HCT116 (cell line): ENCODE results near the gene OTOP2. TPM values are rescaled to one million over a fixed set of nuclear protein-coding genes. Genes with fewer than 3 reads are reported as not detected.

Source experiments
- ATAC-seq: fragments of 200-7000 bp; cut with Tn5 transposase; 2 replicates; pipeline ENCODE4 v1.9.1; 2020; ENCODE audit warnings: mild to moderate bottlenecking, moderate library complexity
- BruUV-seq: library from RNA; stranded (reverse); fragments of 400-500 nt; replicated peaks from 2 replicates; lab custom pipeline; 2021; lab: Mats Ljungman, UMichigan
- CTCF ChIA-PET: fragments of 300-600 bp; sonication (Branson Sonifier 250); formaldehyde crosslinking; loops from one replicate; lab custom pipeline; 2021; ENCODE audit warnings: antibody characterized with exemption; lab: Charles Lee
- POLR2A ChIA-PET: fragments of 300-600, 350-600 bp; sonication (Branson Sonifier 250); formaldehyde crosslinking; loops from one replicate; lab custom pipeline; 2021; ENCODE audit warnings: antibody characterized with exemption; lab: Charles Lee
- RAD21 ChIA-PET, 2 experiments: fragments of 300-600 bp; sonication (Branson Sonifier 250); formaldehyde crosslinking; loops; one replicate each; lab custom pipeline; 2023; ENCODE audit warnings: low total read pairs in 2 of 2; ENCODE audit not compliant: uncharacterized antibody in 2 of 2, unreplicated experiment in 2 of 2, low non-redundant PET in 1 of 2; lab: Charles Lee
- DNase-seq: peaks from one replicate; pipeline ENCODE4 v3.0.0-alpha.2; 2010; ENCODE audit warnings: low read depth, low spot score
- H2AFZ ChIP-seq: fragments of 200-600 bp; shearing (Covaris generic), sonication (generic); 2 replicates; pipeline ENCODE4 v1.6.1; 2017; ENCODE audit warnings: low read depth, mixed run types, mixed read lengths, antibody characterized with exemption, low read length; ENCODE audit not compliant: poor library complexity, severe bottlenecking
- H3K27ac ChIP-seq: 2 replicates; pipeline ENCODE4 v1.5.1; 2012; ENCODE audit warnings: low read depth, low read length
- H3K27me3 ChIP-seq: fragments of 200-600 bp; sonication (generic); 2 replicates; pipeline ENCODE4 v1.6.1; 2016; ENCODE audit warnings: mixed run types, low read length, mixed read lengths; ENCODE audit not compliant: insufficient read depth
- H3K36me3 ChIP-seq, 2 experiments: fragments of 200-500 bp in 1 of 2; fragments of 200-600 bp in 1 of 2; sonication (Bioruptor generic) in 1 of 2; sonication (generic) in 1 of 2; 2 replicates each; pipeline versions ENCODE4 v1.5.1 to v1.6.1; 2014 to 2016; ENCODE audit warnings: low read length in 2 of 2, inconsistent platforms in 1 of 2, mixed read lengths in 1 of 2, mixed run types in 1 of 2; ENCODE audit not compliant: insufficient read depth in 2 of 2, control insufficient read depth in 1 of 2
- H3K4me1 ChIP-seq, 2 experiments: fragments of 200-600 bp in 1 of 2; sonication (generic) in 1 of 2; 2 replicates each; pipeline versions ENCODE4 v1.5.1 to v1.6.1; 2012 to 2017; ENCODE audit warnings: low read length in 2 of 2, inconsistent platforms in 1 of 2, mild to moderate bottlenecking in 1 of 2, mixed read lengths in 1 of 2, mixed run types in 1 of 2, moderate library complexity in 1 of 2; ENCODE audit not compliant: insufficient read depth in 2 of 2, control insufficient read depth in 1 of 2
- H3K4me2 ChIP-seq: fragments of 200-600 bp; sonication (generic); 2 replicates; pipeline ENCODE4 v1.6.1; 2017; ENCODE audit warnings: mixed run types, low read length, mixed read lengths
- H3K4me3 ChIP-seq, 2 experiments: fragments of 200-600 bp in 1 of 2; sonication (generic) in 1 of 2; replicated peaks in 1 of 2; 2 replicates each; pipeline ENCODE4 v1.5.1; 2011 to 2016; ENCODE audit warnings: low read length in 2 of 2, control low read depth in 1 of 2, low read depth in 1 of 2, mild to moderate bottlenecking in 1 of 2, mixed read lengths in 1 of 2, mixed run types in 1 of 2
- H3K79me2 ChIP-seq: fragments of 200-600 bp; sonication (generic); 2 replicates; pipeline ENCODE4 v1.6.1; 2017; ENCODE audit warnings: mild to moderate bottlenecking, mixed run types, low read length, moderate library complexity, mixed read lengths; ENCODE audit not compliant: insufficient read depth
- H3K9ac ChIP-seq: fragments of 200-600 bp; sonication (generic); 2 replicates; pipeline ENCODE4 v1.6.1; 2016; ENCODE audit warnings: low read length, mixed read lengths
- H3K9me2 ChIP-seq: fragments of 200-600 bp; sonication (generic), shearing (Covaris generic); 2 replicates; pipeline ENCODE4 v1.6.1; 2017; ENCODE audit warnings: mixed run types, mild to moderate bottlenecking, moderate library complexity; ENCODE audit not compliant: insufficient read depth
- H3K9me3 ChIP-seq, 2 experiments: fragments of 200-500 bp in 1 of 2; fragments of 200-600 bp in 1 of 2; sonication (Bioruptor generic) in 1 of 2; sonication (generic) in 1 of 2; 2 replicates each; pipeline ENCODE4 v1.6.1; 2014 to 2017; ENCODE audit warnings: low read length in 2 of 2, mixed read lengths in 2 of 2, inconsistent platforms in 1 of 2, low read depth in 1 of 2, mild to moderate bottlenecking in 1 of 2, mixed run types in 1 of 2, moderate library complexity in 1 of 2; ENCODE audit not compliant: control insufficient read depth in 1 of 2, insufficient read depth in 1 of 2
- H4K20me1 ChIP-seq: fragments of 200-600 bp; sonication (generic), shearing (Covaris generic); 2 replicates; pipeline ENCODE4 v1.6.1; 2017; ENCODE audit warnings: mixed run types, mild to moderate bottlenecking, moderate library complexity; ENCODE audit not compliant: insufficient read depth
- CBX3 ChIP-seq: IDR thresholded peaks from 2 replicates; pipeline ENCODE4 v1.6.1; 2012; ENCODE audit warnings: low read depth
- CEBPB ChIP-seq: IDR thresholded peaks from 2 replicates; pipeline ENCODE4 v1.6.1; 2012; ENCODE audit warnings: low read depth
- ELF1 ChIP-seq: IDR thresholded peaks from 2 replicates; pipeline ENCODE4 v1.6.1; 2012; ENCODE audit warnings: low read depth, borderline replicate concordance
- FOSL1 ChIP-seq: IDR thresholded peaks from 2 replicates; pipeline ENCODE4 v1.6.1; 2012; ENCODE audit warnings: low read depth
- POLR2A ChIP-seq: IDR thresholded peaks from 2 replicates; pipeline ENCODE4 v1.7.0; 2011; ENCODE audit warnings: borderline replicate concordance; ENCODE audit not compliant: insufficient read depth, insufficient read length; ENCODE audit errors: extremely low read depth
- POLR2AphosphoS5 ChIP-seq: IDR thresholded peaks from 2 replicates; pipeline ENCODE4 v1.6.1; 2011; ENCODE audit warnings: mild to moderate bottlenecking, low read depth, low read length, moderate library complexity
- SIN3A ChIP-seq: IDR thresholded peaks from 2 replicates; pipeline ENCODE4 v1.6.1; 2012; ENCODE audit warnings: low read depth
- SP1 ChIP-seq: IDR thresholded peaks from 2 replicates; pipeline ENCODE4 v1.6.1; 2012; ENCODE audit warnings: low read depth
- SRF ChIP-seq: IDR thresholded peaks from 2 replicates; pipeline ENCODE4 v1.6.1; 2012; ENCODE audit warnings: low read depth
- TCF7L2 ChIP-seq: IDR thresholded peaks from 2 replicates; pipeline ENCODE4 v1.7.0; 2011; ENCODE audit warnings: borderline replicate concordance, inconsistent platforms; ENCODE audit not compliant: insufficient read depth, insufficient read length; ENCODE audit errors: extremely low read depth
- YY1 ChIP-seq: IDR thresholded peaks from 2 replicates; pipeline ENCODE4 v1.6.1; 2011; ENCODE audit warnings: low read length, low read depth, moderate library complexity, mild to moderate bottlenecking; ENCODE audit not compliant: insufficient replicate concordance; ENCODE audit errors: extremely low read depth
- ZFX ChIP-seq: fragments of 450-650 bp; IDR thresholded peaks from 2 replicates; pipeline ENCODE4 v1.6.1; 2017
- ZNF274 ChIP-seq: fragments of 200-500 bp; sonication (Bioruptor generic); IDR thresholded peaks from 2 replicates; pipeline ENCODE4 v1.6.1; 2014; ENCODE audit warnings: mild to moderate bottlenecking, low read depth, low read length, inconsistent platforms
- intact Hi-C: fragments of 100-400 bp; cut with micrococcal nuclease; formaldehyde crosslinking; loops from 2 replicates; pipeline ENCODE4 v1.10.0; 2022
- total RNA-seq: library from RNA; stranded (reverse); gene quantifications from one replicate; pipeline ENCODE4 v1.2.1, GENCODE V29; 2021; ENCODE audit not compliant: unreplicated experiment
- TF ChIP-seq, protein P1 (sequence below): IDR thresholded peaks from 2 replicates; pipeline ENCODE4 v1.6.1; 2012
- TF ChIP-seq, protein P2 (sequence below): IDR thresholded peaks from 2 replicates; pipeline ENCODE4 v1.6.1; 2012
- TF ChIP-seq, protein P3 (sequence below): IDR thresholded peaks from 2 replicates; pipeline ENCODE4 v1.6.1; 2011; ENCODE audit warnings: mild to moderate bottlenecking, low read length, moderate library complexity; ENCODE audit not compliant: insufficient replicate concordance; ENCODE audit errors: extremely low read depth
- TF ChIP-seq, protein P4 (sequence below): IDR thresholded peaks from 2 replicates; pipeline ENCODE4 v1.6.1; 2012; ENCODE audit warnings: low read depth

OTOP2 gene
- total RNA-seq, 1 experiment from 2014 or later: not detected

DNA sequence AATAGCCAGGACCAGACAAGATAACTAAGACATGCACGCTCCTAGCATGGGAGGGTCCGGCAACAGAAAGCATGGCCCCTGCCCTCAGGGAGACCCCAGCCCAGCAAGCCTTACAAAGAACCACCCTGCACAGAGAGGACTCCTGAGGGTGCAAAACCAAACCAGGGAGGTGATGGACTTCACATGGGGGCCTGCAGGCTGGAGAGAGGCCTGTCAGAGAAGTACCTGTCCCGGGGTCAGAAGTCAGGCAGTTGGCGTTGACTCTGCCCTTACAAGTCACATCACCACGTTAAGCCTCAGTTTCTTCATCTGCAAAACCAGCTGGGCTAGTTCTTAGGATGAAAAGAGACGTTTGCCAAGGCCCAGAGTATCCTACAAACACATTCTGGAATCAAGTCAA is 4.7 kb downstream of the OTOP2 start:
- ChIA-PET CTCF (interaction anchor here (1.7 kb wide), 1 partner anchor 28 kb away, joined by 7 read pairs; no protein-coding TSS in a partner anchor), POLR2A (interaction anchor here (1.5 kb wide), 1 partner anchor 56 kb away, joined by 4 read pairs; the partner anchor contains the start of gene FDXR), RAD21 (no interaction called here)
- H3K9me3 ChIP-seq: no peaks in the 10 kb centered on the region
- H4K20me1 ChIP-seq: no peaks in the 10 kb centered on the region
- H3K27me3 ChIP-seq: peaks cover 3% of the 10 kb centered on the region; the same call in 1 of the 2 replicates
- no TSS peak for BruUV-seq
- H3K79me2 ChIP-seq: no peaks in the 10 kb centered on the region
- H3K4me3 ChIP-seq: no peak overlapping the region
- H3K9ac ChIP-seq: no peak overlapping the region
- no peak for DNase-seq
- TF ChIP-seq SP1: no peak
- TF ChIP-seq, protein P1, sequence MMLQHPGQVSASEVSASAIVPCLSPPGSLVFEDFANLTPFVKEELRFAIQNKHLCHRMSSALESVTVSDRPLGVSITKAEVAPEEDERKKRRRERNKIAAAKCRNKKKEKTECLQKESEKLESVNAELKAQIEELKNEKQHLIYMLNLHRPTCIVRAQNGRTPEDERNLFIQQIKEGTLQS: no peak
- TF ChIP-seq POLR2AphosphoS5: no peak
- no peak for TF ChIP-seq ZNF274
- TF ChIP-seq, protein P2, sequence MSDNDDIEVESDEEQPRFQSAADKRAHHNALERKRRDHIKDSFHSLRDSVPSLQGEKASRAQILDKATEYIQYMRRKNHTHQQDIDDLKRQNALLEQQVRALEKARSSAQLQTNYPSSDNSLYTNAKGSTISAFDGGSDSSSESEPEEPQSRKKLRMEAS: no peak
- no peak for TF ChIP-seq SRF
- TF ChIP-seq CBX3: no peak
- no peak for TF ChIP-seq SIN3A
- no peak for TF ChIP-seq YY1
- no peak for TF ChIP-seq FOSL1
- TF ChIP-seq TCF7L2: no peak
- TF ChIP-seq CEBPB: no peak
- no peak for TF ChIP-seq ELF1
- TF ChIP-seq POLR2A: no peak
- no peak for TF ChIP-seq ZFX
- TF ChIP-seq, protein P3, sequence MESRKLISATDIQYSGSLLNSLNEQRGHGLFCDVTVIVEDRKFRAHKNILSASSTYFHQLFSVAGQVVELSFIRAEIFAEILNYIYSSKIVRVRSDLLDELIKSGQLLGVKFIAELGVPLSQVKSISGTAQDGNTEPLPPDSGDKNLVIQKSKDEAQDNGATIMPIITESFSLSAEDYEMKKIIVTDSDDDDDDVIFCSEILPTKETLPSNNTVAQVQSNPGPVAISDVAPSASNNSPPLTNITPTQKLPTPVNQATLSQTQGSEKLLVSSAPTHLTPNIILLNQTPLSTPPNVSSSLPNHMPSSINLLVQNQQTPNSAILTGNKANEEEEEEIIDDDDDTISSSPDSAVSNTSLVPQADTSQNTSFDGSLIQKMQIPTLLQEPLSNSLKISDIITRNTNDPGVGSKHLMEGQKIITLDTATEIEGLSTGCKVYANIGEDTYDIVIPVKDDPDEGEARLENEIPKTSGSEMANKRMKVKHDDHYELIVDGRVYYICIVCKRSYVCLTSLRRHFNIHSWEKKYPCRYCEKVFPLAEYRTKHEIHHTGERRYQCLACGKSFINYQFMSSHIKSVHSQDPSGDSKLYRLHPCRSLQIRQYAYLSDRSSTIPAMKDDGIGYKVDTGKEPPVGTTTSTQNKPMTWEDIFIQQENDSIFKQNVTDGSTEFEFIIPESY: no peak
- TF ChIP-seq, protein P4, sequence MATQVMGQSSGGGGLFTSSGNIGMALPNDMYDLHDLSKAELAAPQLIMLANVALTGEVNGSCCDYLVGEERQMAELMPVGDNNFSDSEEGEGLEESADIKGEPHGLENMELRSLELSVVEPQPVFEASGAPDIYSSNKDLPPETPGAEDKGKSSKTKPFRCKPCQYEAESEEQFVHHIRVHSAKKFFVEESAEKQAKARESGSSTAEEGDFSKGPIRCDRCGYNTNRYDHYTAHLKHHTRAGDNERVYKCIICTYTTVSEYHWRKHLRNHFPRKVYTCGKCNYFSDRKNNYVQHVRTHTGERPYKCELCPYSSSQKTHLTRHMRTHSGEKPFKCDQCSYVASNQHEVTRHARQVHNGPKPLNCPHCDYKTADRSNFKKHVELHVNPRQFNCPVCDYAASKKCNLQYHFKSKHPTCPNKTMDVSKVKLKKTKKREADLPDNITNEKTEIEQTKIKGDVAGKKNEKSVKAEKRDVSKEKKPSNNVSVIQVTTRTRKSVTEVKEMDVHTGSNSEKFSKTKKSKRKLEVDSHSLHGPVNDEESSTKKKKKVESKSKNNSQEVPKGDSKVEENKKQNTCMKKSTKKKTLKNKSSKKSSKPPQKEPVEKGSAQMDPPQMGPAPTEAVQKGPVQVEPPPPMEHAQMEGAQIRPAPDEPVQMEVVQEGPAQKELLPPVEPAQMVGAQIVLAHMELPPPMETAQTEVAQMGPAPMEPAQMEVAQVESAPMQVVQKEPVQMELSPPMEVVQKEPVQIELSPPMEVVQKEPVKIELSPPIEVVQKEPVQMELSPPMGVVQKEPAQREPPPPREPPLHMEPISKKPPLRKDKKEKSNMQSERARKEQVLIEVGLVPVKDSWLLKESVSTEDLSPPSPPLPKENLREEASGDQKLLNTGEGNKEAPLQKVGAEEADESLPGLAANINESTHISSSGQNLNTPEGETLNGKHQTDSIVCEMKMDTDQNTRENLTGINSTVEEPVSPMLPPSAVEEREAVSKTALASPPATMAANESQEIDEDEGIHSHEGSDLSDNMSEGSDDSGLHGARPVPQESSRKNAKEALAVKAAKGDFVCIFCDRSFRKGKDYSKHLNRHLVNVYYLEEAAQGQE: no peak
- TF ChIP-seq, all 23 proteins: peak for 0
- Histone ChIP-seq H3K9me2 (no peaks in the 10 kb centered on the region), H3K4me1 (peaks cover 4 to 31% of the 10 kb centered on the region in 2 experiments; a peak in 3 of 4 replicates), H2AFZ (no peak overlapping the region), H3K36me3 (no peaks in the 10 kb centered on the region), H3K4me2 (no peak overlapping the region), H3K27ac (no peak overlapping the region)
- no peak for ATAC-seq
- intact Hi-C loops: no loop called here
